Activated T-cell treated with anti-CD3 and anti-CD28 coated beads, Interleukin-2, amount 50 U/mL, for 72 hours (primary cell): ENCODE measurements around the gene SPINT1. TPM values are rescaled to one million over a fixed set of nuclear protein-coding genes. Genes with fewer than 3 reads are reported as not detected.

ENCODE experiments used
- ATAC-seq, 2 donors: fragments of 150-1000 bp; cut with Tn5 transposase; replicated peaks in 1 of 2; 2 replicates each; pipeline ENCODE4 v1.10.0; 2021; ENCODE audit warnings: moderate library complexity in 2 of 2, mild to moderate bottlenecking in 1 of 2
- DNase-seq, 2 donors: peaks; one replicate each; pipeline ENCODE4 v3.0.0; 2021 to 2022; ENCODE audit warnings: mixed read lengths in 1 of 2
- H3K27ac Mint-ChIP-seq: one replicate; pipeline ENCODE4 v1.8.0; 2022; ENCODE audit warnings: mild to moderate bottlenecking, moderate library complexity, mixed read lengths
- H3K27me3 Mint-ChIP-seq: one replicate; pipeline ENCODE4 v1.8.0; 2022; ENCODE audit warnings: low read depth, mixed read lengths
- H3K36me3 Mint-ChIP-seq, 2 donors: one replicate each; pipeline ENCODE4 v1.8.0; 2022; ENCODE audit warnings: mixed read lengths in 2 of 2, mild to moderate bottlenecking in 1 of 2; ENCODE audit not compliant: insufficient read depth in 2 of 2
- H3K4me1 Mint-ChIP-seq: one replicate; pipeline ENCODE4 v1.8.0; 2022; ENCODE audit warnings: low read depth, mixed read lengths
- H3K4me3 Mint-ChIP-seq, 2 donors: one replicate each; pipeline ENCODE4 v1.8.0; 2022; ENCODE audit warnings: mild to moderate bottlenecking in 2 of 2, mixed read lengths in 2 of 2, moderate library complexity in 2 of 2
- H3K9me3 Mint-ChIP-seq, 2 donors: one replicate each; pipeline ENCODE4 v1.8.0; 2022; ENCODE audit warnings: mixed read lengths in 2 of 2
- total RNA-seq, 2 donors: library from RNA; stranded (reverse); gene quantifications; one replicate each; pipeline ENCODE4 v1.2.3, GENCODE V29; 2022

Gene SPINT1
- total RNA-seq, 2 donors from 2014 or later: 17.3 to 19.4 TPM

- ATAC-seq (no peak), DNase-seq (no peak)
- Mint-ChIP-seq H3K27ac (no peak overlapping the region), H3K36me3 (peaks cover 2 to 3% of the 10 kb centered on the region in 2 donors), H3K27me3 (peaks cover 14% of the 10 kb centered on the region), H3K4me1 (peaks cover 25% of the 10 kb centered on the region), H3K4me3 (no peak overlapping the region), H3K9me3 (no peaks in the 10 kb centered on the region)
Observed at GRCh38 chr15:40841741-40842140, 2.1 kb upstream of the SPINT1 start.

DNA sequence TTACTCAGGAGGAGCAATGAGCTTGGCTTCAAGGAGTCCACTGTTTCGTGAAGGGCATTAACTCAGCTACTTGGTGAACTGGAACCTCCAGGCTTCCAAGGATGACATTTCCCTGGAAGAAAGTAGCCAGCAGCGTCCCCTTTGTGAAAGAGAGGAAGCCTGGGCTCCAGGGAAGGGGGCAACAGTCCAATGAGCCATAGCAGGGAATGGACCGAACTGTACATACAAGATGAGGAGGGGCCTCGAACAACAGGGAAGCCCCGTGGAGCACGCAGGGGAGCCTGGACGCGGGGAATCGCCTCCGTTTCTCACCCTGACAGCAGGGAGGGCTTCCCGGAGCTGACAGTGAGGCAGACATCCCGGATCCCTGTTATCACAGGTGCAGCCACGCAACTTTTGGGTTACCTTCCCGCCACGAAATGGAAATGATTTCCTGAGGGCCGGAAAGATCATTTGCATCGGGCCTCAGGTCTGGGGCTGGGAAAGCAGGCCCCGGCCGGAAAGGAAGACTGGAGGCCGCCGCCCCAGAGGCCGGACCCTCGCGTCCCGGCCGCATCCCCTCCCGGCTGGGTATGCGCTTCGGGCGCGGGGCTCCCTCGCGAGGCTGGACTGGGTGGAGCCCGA, 475 bp upstream of the SPINT1 start:
- Mint-ChIP-seq H3K27me3 (peaks cover 14% of the 10 kb centered on the region), H3K9me3 (no peaks in the 10 kb centered on the region), H3K4me1 (peaks cover 37% of the 10 kb centered on the region), H3K36me3 (peaks cover 2 to 3% of the 10 kb centered on the region in 2 donors), H3K4me3 (peak overlapping the region; percentile 75 to 76), H3K27ac (no peak overlapping the region)
- ATAC-seq (no peak), DNase-seq (no peak)

DNA sequence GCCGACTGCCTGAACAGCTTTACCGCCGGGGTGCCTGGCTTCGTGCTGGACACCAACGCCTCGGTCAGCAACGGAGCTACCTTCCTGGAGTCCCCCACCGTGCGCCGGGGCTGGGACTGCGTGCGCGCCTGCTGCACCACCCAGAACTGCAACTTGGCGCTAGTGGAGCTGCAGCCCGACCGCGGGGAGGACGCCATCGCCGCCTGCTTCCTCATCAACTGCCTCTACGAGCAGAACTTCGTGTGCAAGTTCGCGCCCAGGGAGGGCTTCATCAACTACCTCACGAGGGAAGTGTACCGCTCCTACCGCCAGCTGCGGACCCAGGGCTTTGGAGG, 815 bp downstream of the SPINT1 start:
- H3K4me3 Mint-ChIP-seq: peak overlapping the region; percentile 92 to 93
- H3K27ac Mint-ChIP-seq: no peak overlapping the region
- DNase-seq (peak; percentile 60 to 64), ATAC-seq (peak; percentile 51 to 54)
- peaks cover 37% of the 10 kb centered on the region for H3K4me1 Mint-ChIP-seq
- no peaks in the 10 kb centered on the region for H3K9me3 Mint-ChIP-seq
- peaks cover 2 to 3% of the 10 kb centered on the region in 2 donors for H3K36me3 Mint-ChIP-seq
- peaks cover 14% of the 10 kb centered on the region for H3K27me3 Mint-ChIP-seq

- peaks cover 37% of the 10 kb centered on the region for H3K4me1 Mint-ChIP-seq
- DNase-seq (no peak), ATAC-seq (no peak)
- H3K27me3 Mint-ChIP-seq: peaks cover 14% of the 10 kb centered on the region
- H3K27ac Mint-ChIP-seq: no peak overlapping the region
- H3K4me3 Mint-ChIP-seq: peak overlapping the region; percentile 92 to 93
- no peaks in the 10 kb centered on the region for H3K9me3 Mint-ChIP-seq
- H3K36me3 Mint-ChIP-seq: peaks cover 2 to 3% of the 10 kb centered on the region in 2 donors
Observed at GRCh38 chr15:40845036-40845435, 1.2 kb downstream of the SPINT1 start.

DNA sequence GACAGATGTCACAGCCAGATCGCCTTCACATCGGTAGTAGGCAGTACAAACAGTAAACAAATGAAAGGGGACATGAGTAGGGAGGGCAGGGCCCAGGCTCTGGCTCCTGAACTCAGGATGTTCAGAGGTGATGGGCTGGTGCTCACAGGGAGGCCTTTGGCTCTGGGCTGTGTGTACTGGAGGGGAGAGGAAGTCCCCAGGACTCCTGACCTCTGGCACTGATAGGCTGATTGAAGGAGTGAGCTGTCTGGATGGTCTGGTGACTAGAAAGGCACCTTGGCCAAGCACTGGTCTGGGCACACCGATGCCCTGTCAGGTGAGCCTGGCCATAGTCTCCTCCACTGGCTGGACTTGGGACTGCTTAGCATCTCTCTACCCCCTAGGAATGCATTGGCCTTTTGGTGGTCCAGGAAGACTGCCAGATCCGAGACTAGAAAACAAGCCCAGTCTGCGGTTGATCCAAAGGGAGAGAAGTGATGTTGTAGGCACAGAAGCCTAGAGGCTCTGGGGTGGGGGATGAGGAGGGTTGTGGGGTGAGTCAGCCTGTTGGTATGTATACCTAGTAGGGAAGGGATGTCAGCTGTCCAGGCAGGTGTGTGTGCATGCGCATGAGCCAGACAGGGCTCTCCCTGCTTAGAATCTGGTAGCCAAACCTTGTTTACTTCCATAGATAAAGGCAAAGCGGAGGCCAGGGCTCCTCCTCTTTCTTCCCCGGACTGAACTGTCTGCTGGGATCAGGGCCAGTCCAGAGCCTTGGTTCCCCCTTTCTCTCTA, 1.9 kb downstream of the SPINT1 start:
- Mint-ChIP-seq H3K36me3 (peaks cover 2 to 3% of the 10 kb centered on the region in 2 donors), H3K4me1 (peaks cover 37% of the 10 kb centered on the region), H3K27me3 (peaks cover 14% of the 10 kb centered on the region), H3K27ac (no peak overlapping the region), H3K4me3 (peak overlapping the region; percentile 30 to 92), H3K9me3 (no peaks in the 10 kb centered on the region)
- ATAC-seq (no peak), DNase-seq (no peak)

DNA sequence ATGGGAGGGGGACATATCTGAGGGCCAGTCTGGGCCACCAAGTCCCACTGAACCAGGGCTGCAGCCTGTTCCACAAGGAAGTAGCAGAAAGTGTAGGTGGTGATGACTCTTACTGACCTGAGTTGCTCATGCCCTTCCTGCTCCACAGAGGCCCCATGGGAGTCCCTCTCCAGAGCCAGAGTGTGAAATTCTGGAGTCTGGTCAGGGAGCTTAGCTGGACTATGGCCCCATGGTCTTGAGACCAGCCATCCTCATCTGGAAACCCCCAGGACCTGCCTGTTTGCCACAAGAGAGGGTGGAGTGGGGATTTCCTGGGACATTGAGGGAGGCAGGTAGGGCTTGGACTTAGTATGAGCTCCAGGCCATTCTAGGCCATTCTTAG, 3.0 kb downstream of the SPINT1 start:
- Mint-ChIP-seq H3K36me3 (peaks cover 2 to 3% of the 10 kb centered on the region in 2 donors), H3K27ac (no peak overlapping the region), H3K9me3 (no peaks in the 10 kb centered on the region), H3K27me3 (peaks cover 14% of the 10 kb centered on the region), H3K4me1 (peaks cover 37% of the 10 kb centered on the region), H3K4me3 (peak overlapping the region in 1 of 2 donors; percentile 17)
- DNase-seq (no peak), ATAC-seq (no peak)

DNA sequence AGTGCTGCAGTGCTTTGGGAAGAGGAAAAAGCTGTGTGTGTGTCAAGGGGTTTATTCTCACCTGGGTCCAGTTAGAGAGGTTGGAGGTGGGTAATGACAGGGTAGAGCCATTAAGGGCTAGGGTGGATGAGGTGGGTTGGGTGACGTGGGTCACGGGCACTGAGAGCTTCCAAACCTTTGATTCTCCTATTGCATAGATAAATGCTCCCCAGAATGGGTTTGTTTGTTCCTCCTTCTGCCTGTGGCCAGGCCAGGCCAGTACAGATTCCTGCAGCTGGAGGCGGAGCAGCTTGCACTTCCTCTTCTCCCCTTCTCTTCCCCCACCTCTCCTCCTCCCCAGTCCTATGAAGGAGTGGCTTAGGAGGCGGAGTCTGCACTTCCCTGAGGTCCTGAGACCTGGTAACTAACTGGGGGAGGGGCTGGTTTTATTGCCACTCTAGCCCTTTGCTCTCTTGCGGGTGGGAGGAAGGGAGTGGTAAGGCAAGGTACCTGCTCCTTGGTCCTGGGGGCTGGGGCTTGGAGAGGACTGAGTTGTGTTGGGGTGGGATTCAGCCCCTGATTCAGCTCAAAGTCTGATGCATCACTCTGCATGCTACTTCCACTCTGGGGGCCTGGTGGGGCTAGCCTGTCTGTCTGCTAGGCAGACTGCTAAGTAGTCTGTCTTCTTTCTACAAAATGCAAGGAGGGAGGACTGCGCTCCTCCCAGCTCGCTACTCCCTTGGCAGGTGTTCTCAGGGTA, 3.5 kb downstream of the SPINT1 start:
- Mint-ChIP-seq H3K36me3 (peaks cover 2 to 3% of the 10 kb centered on the region in 2 donors), H3K9me3 (no peaks in the 10 kb centered on the region), H3K4me1 (peaks cover 37% of the 10 kb centered on the region), H3K4me3 (peak overlapping the region in 1 of 2 donors; percentile 17), H3K27ac (no peak overlapping the region), H3K27me3 (peaks cover 14% of the 10 kb centered on the region)
- DNase-seq: no peak
- no peak for ATAC-seq

- Mint-ChIP-seq H3K9me3 (no peaks in the 10 kb centered on the region), H3K4me3 (no peak overlapping the region), H3K4me1 (peaks cover 21% of the 10 kb centered on the region), H3K27ac (no peak overlapping the region), H3K27me3 (no peaks in the 10 kb centered on the region), H3K36me3 (no peaks in the 10 kb centered on the region)
- no peak for DNase-seq
- no peak for ATAC-seq
Observed at GRCh38 chr15:40850576-40851112, 6.8 kb downstream of the SPINT1 start.

DNA sequence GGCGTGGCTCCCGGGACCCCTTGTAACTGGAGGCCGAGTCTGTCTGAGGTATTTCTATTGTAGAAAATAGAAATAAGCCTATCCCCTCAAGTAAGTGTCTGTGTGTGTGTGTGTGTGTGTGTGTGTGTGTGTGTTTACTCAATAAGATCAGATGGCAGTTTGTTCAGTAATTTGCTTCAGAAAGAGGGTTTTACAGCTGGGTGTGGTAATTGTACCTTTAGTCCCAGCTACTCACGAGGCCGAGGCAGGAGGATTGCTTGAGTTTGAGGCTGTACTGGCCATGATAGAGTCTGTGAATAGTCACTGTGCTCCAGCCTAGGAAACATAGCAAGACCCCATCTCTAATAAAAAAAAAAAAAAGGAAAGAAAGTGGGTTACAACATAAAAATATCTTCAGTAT, 8.7 kb downstream of the SPINT1 start:
- H3K4me1 Mint-ChIP-seq: peaks cover 9% of the 10 kb centered on the region
- H3K9me3 Mint-ChIP-seq: no peaks in the 10 kb centered on the region
- ATAC-seq: no peak
- H3K36me3 Mint-ChIP-seq: no peaks in the 10 kb centered on the region
- H3K4me3 Mint-ChIP-seq: no peak overlapping the region
- no peak overlapping the region for H3K27ac Mint-ChIP-seq
- H3K27me3 Mint-ChIP-seq: no peaks in the 10 kb centered on the region
- no peak for DNase-seq

- no peaks in the 10 kb centered on the region for H3K9me3 Mint-ChIP-seq
- no peak for ATAC-seq
- no peak overlapping the region for H3K27ac Mint-ChIP-seq
- no peak for DNase-seq
- no peaks in the 10 kb centered on the region for H3K27me3 Mint-ChIP-seq
- H3K36me3 Mint-ChIP-seq: no peaks in the 10 kb centered on the region
- peaks cover 12% of the 10 kb centered on the region for H3K4me1 Mint-ChIP-seq
- no peak overlapping the region for H3K4me3 Mint-ChIP-seq
Observed at GRCh38 chr15:40853241-40853890, 9.5 kb downstream of the SPINT1 start.

- no peaks in the 10 kb centered on the region for H3K27me3 Mint-ChIP-seq
Observed at GRCh38 chr15:40854161-40854560, 10.3 kb downstream of the SPINT1 start.

GRCh38 chr15:40855706-40856234, 11.9 kb downstream of the SPINT1 start:
- ATAC-seq (no peak), DNase-seq (no peak)
- Mint-ChIP-seq H3K27me3 (no peaks in the 10 kb centered on the region), H3K4me3 (no peak overlapping the region), H3K9me3 (no peaks in the 10 kb centered on the region), H3K27ac (no peak overlapping the region), H3K36me3 (no peaks in the 10 kb centered on the region), H3K4me1 (peaks cover 23% of the 10 kb centered on the region)

More at GRCh38 chr15:40854161-40854560, 10.3 kb downstream of the SPINT1 start:
- Mint-ChIP-seq H3K4me1 (peaks cover 17% of the 10 kb centered on the region), H3K9me3 (no peaks in the 10 kb centered on the region), H3K4me3 (no peak overlapping the region), H3K27ac (no peak overlapping the region), H3K36me3 (no peaks in the 10 kb centered on the region)
- ATAC-seq: no peak
- DNase-seq: no peak
